Adipose tissue (tissue), 3 donors: ENCODE measurements around the gene PCP4L1. TPM values are rescaled to one million over a fixed set of nuclear protein-coding genes. Genes with fewer than 3 reads are reported as not detected.
"Not testable (repeated sequence)": the region's sequence is repeated elsewhere in the genome, so short reads cannot be mapped to it uniquely, and the experiment has no call there.

Experiments
- H3K27ac ChIP-seq: one replicate; pipeline ENCODE4 v1.5.1; 2013; ENCODE audit warnings: low read depth, low read length
- WGBS, 3 donors: extraction: QIAGEN DNeasy Blood & Tissue Kit; methylation state at CpG; one replicate each; pipeline ENCODE4 v1.1.7; 2013; 5-methylcytosine and 5-hydroxymethylcytosine counted together
- polyA plus RNA-seq, 3 donors: library from polyadenylated mRNA; stranded (reverse); fragments of 200-250 nt; gene quantifications; one replicate each; pipeline ENCODE4 v1.2.3, GENCODE V29; 2013
- donor health status: healthy with polysubstance abuse.
- donor health status: Bipolar disorder and iron deficiency.
- donor health status: healthy.

The PCP4L1 gene
- polyA plus RNA-seq, 3 donors = 0.26 to 0.52 TPM; not detected in 1

GRCh38 chr1:161226759-161227158 lies 31.8 kb upstream of the PCP4L1 start:
- no peak overlapping the region for H3K27ac ChIP-seq
- 44 to 68% (median 62%) methylated on average over 3 of the region's 3 CpGs for WGBS, 3 donors

- no peak overlapping the region for H3K27ac ChIP-seq
- WGBS, 3 donors = 40 to 44% (median 41%) methylated on average over 11 of the region's 11 CpGs
These were observed 31.2 kb upstream of the PCP4L1 start for GRCh38 chr1:161227196-161227871.

GRCh38 chr1:161228032-161228431 lies 30.5 kb upstream of the PCP4L1 start:
- WGBS, 3 donors = 76 to 92% (median 79%) methylated on average over 7 of the region's 7 CpGs
- H3K27ac ChIP-seq = no peak overlapping the region

- no peak overlapping the region for H3K27ac ChIP-seq
- WGBS, 3 donors = 57 to 75% (median 72%) methylated on average over 3 of the region's 3 CpGs
These were observed 28.6 kb upstream of the PCP4L1 start for GRCh38 chr1:161229896-161230295.

- WGBS, 3 donors = 95 to 96% (median 96%) methylated on average over 7 of the region's 7 CpGs
These were observed 27.8 kb upstream of the PCP4L1 start for GRCh38 chr1:161230762-161231161.

GRCh38 chr1:161233102-161233501 lies 25.4 kb upstream of the PCP4L1 start:
- 83 to 88% (median 85%) methylated on average over 9 of the region's 9 CpGs for WGBS, 3 donors
- no peak overlapping the region for H3K27ac ChIP-seq

More at GRCh38 chr1:161230762-161231161, 27.8 kb upstream of the PCP4L1 start:
- no peak overlapping the region for H3K27ac ChIP-seq

- H3K27ac ChIP-seq = no peak overlapping the region
- 80 to 86% (median 86%) methylated on average over 5 of the region's 5 CpGs for WGBS, 3 donors
These were observed 22.4 kb upstream of the PCP4L1 start for GRCh38 chr1:161235957-161236775.

- WGBS, 3 donors = 67 to 73% (median 69%) methylated on average over 4 of the region's 4 CpGs
- H3K27ac ChIP-seq = no peak within 1 kb of the TSS
These were observed 20.5 kb upstream of the PCP4L1 start, which contains the start of gene NR1I3 for GRCh38 chr1:161238039-161238473. NR1I3 (minus strand) TSS chr1:161238203; CDS start chr1:161236565, 1,638 bp downstream.

GRCh38 chr1:161241682-161242081 lies 16.9 kb upstream of the PCP4L1 start:
- no peak overlapping the region for H3K27ac ChIP-seq
- 61 to 91% (median 69%) methylated on average over 3 of the region's 3 CpGs for WGBS, 3 donors

GRCh38 chr1:161242313-161242712 lies 16.2 kb upstream of the PCP4L1 start:
- 45 to 86% (median 76%) methylated on average over 2 of the region's 2 CpGs for WGBS, 3 donors

GRCh38 chr1:161244888-161245287 lies 13.7 kb upstream of the PCP4L1 start:
- WGBS, 3 donors = 45 to 94% (median 90%) methylated on average over 4 of the region's 4 CpGs
- no peak overlapping the region for H3K27ac ChIP-seq

More at GRCh38 chr1:161242313-161242712, 16.2 kb upstream of the PCP4L1 start:
- no peak overlapping the region for H3K27ac ChIP-seq

- not testable (repeated sequence) for H3K27ac ChIP-seq
- 73 to 86% (median 84%) methylated on average over 5 of the region's 5 CpGs for WGBS, 3 donors
These were observed 8.4 kb upstream of the PCP4L1 start for GRCh38 chr1:161250100-161250499.

- 75 to 84% (median 80%) methylated on average over 7 of the region's 7 CpGs for WGBS, 3 donors
- H3K27ac ChIP-seq = no peak overlapping the region
These were observed 7.7 kb upstream of the PCP4L1 start for GRCh38 chr1:161250829-161251228.

GRCh38 chr1:161251579-161251978 lies 7.0 kb upstream of the PCP4L1 start:
- no peak overlapping the region for H3K27ac ChIP-seq
- WGBS, 3 donors = 95 to 96% (median 96%) methylated on average over 8 of the region's 8 CpGs

- WGBS, 3 donors = 64 to 82% (median 68%) methylated on average over 5 of the region's 5 CpGs
- H3K27ac ChIP-seq = not testable (repeated sequence)
These were observed 3.2 kb upstream of the PCP4L1 start for GRCh38 chr1:161255302-161255701.

GRCh38 chr1:161255955-161256520 lies 2.5 kb upstream of the PCP4L1 start:
- 79 to 84% (median 82%) methylated on average over 4 of the region's 4 CpGs for WGBS, 3 donors
- H3K27ac ChIP-seq = not testable (repeated sequence)

GRCh38 chr1:161257109-161257508 lies 1.4 kb upstream of the PCP4L1 start:
- not testable (repeated sequence) for H3K27ac ChIP-seq
- 93 to 96% (median 94%) methylated on average over 5 of the region's 5 CpGs for WGBS, 3 donors

- WGBS, 3 donors = 46 to 51% (median 50%) methylated on average over 6 of the region's 6 CpGs
- no peak overlapping the region for H3K27ac ChIP-seq
These were observed 779 bp downstream of the PCP4L1 start for GRCh38 chr1:161259345-161259702.

GRCh38 chr1:161259765-161260164 lies 1.2 kb downstream of the PCP4L1 start:
- 73 to 79% (median 74%) methylated on average over 1 of the region's 1 CpG for WGBS, 3 donors
- no peak overlapping the region for H3K27ac ChIP-seq
